Progenitor cell of endocrine pancreas (in vitro differentiated cells): Measurements from ENCODE around the gene IDUA. TPM values are rescaled to one million over a fixed set of nuclear protein-coding genes. Genes with fewer than 3 reads are reported as not detected.
A peak's percentile ranks its signal among the peaks of the same experiment; 100 is the strongest.

Experiments
- DNase-seq: peaks from one replicate; pipeline ENCODE4 v3.0.0; 2021; ENCODE audit warnings: low spot score; ENCODE audit not compliant: unreplicated experiment
- H3K27ac Mint-ChIP-seq: 2 replicates; pipeline ENCODE4 v1.8.0; 2021; ENCODE audit warnings: mild to moderate bottlenecking, moderate library complexity, mixed read lengths
- H3K27me3 Mint-ChIP-seq: 2 replicates; pipeline ENCODE4 v1.8.0; 2021; ENCODE audit warnings: mixed read lengths
- H3K36me3 Mint-ChIP-seq: 2 replicates; pipeline ENCODE4 v1.8.0; 2022; ENCODE audit warnings: mixed read lengths; ENCODE audit not compliant: insufficient read depth
- H3K4me1 Mint-ChIP-seq: 2 replicates; pipeline ENCODE4 v1.8.0; 2021; ENCODE audit warnings: low read depth, mixed read lengths
- H3K4me3 Mint-ChIP-seq: 2 replicates; pipeline ENCODE4 v1.8.0; 2021; ENCODE audit warnings: low read depth, mild to moderate bottlenecking, moderate library complexity, mixed read lengths
- H3K9me3 Mint-ChIP-seq: 2 replicates; pipeline ENCODE4 v1.8.0; 2021; ENCODE audit warnings: low read depth, mixed read lengths
- CTCF ChIP-seq: fragments of 200-600 bp; sonication (generic); IDR thresholded peaks from one replicate; pipeline ENCODE4 v1.5.0; 2021; ENCODE audit warnings: antibody characterized with exemption, mild to moderate bottlenecking; ENCODE audit not compliant: unreplicated experiment
- total RNA-seq: library from RNA; stranded (reverse); gene quantifications from 2 replicates; pipeline ENCODE4 v1.2.1, GENCODE V29; 2021

IDUA gene
- total RNA-seq, 1 donor from 2014 or later = 87.0 TPM

- Mint-ChIP-seq H3K27me3 (no peaks in the 10 kb centered on the region), H3K36me3 (no peaks in the 10 kb centered on the region), H3K4me3 (no peak overlapping the region), H3K27ac (no peak overlapping the region), H3K9me3 (no peaks in the 10 kb centered on the region), H3K4me1 (peaks cover under 1% of the 10 kb centered on the region)
- no peak for DNase-seq
- no peak for TF ChIP-seq CTCF
Measured at GRCh38 chr4:1032861-1033260, 46.0 kb downstream of the IDUA start.

- no peaks in the 10 kb centered on the region for H3K36me3 Mint-ChIP-seq
- no peak for DNase-seq
- H3K9me3 Mint-ChIP-seq = no peaks in the 10 kb centered on the region
- H3K4me3 Mint-ChIP-seq = no peak overlapping the region
- H3K4me1 Mint-ChIP-seq = peaks cover 6% of the 10 kb centered on the region
- TF ChIP-seq CTCF = no peak
- H3K27me3 Mint-ChIP-seq = no peaks in the 10 kb centered on the region
- H3K27ac Mint-ChIP-seq = peak overlapping the region; percentile 69
Measured at GRCh38 chr4:1033840-1034551, 47.2 kb downstream of the IDUA start.

- TF ChIP-seq CTCF = no peak
- no peaks in the 10 kb centered on the region for H3K27me3 Mint-ChIP-seq
- no peaks in the 10 kb centered on the region for H3K36me3 Mint-ChIP-seq
- no peak for DNase-seq
- H3K4me1 Mint-ChIP-seq = peaks cover 10% of the 10 kb centered on the region
- no peak overlapping the region for H3K4me3 Mint-ChIP-seq
- H3K27ac Mint-ChIP-seq = no peak overlapping the region
- no peaks in the 10 kb centered on the region for H3K9me3 Mint-ChIP-seq
Measured at GRCh38 chr4:1035510-1035909, 48.7 kb downstream of the IDUA start.

GRCh38 chr4:1036095-1036494 is 49.3 kb downstream of the IDUA start:
- Mint-ChIP-seq H3K36me3 (no peaks in the 10 kb centered on the region), H3K4me1 (peaks cover 10% of the 10 kb centered on the region), H3K27me3 (no peaks in the 10 kb centered on the region), H3K9me3 (no peaks in the 10 kb centered on the region), H3K27ac (no peak overlapping the region), H3K4me3 (no peak overlapping the region)
- TF ChIP-seq CTCF = no peak
- no peak for DNase-seq

GRCh38 chr4:1036976-1037810 is 50.3 kb downstream of the IDUA start:
- no peaks in the 10 kb centered on the region for H3K27me3 Mint-ChIP-seq
- no peak overlapping the region for H3K27ac Mint-ChIP-seq
- H3K4me1 Mint-ChIP-seq = peaks cover 15% of the 10 kb centered on the region
- no peak overlapping the region for H3K4me3 Mint-ChIP-seq
- H3K36me3 Mint-ChIP-seq = no peaks in the 10 kb centered on the region
- DNase-seq = no peak
- TF ChIP-seq CTCF = no peak
- no peaks in the 10 kb centered on the region for H3K9me3 Mint-ChIP-seq
